ENCODE measurements around the gene OR6J1. TPM values are rescaled to one million over a fixed set of nuclear protein-coding genes. Genes with fewer than 3 reads are reported as not detected.

OR6J1 gene
- total and polyA plus RNA-seq, 4 donors, result not detected

- no peaks in the 10 kb centered on the region for H3K4me1 ChIP-seq (ENCODE audit: control insufficient read depth in 4 of 4, insufficient read depth in 4 of 4, low read length in 3 of 4)
- H3K27ac ChIP-seq (ENCODE audit: low read depth in 1 of 2, low read length in 2 of 2), result no peak overlapping the region
- no peak for DNase-seq (ENCODE audit: low spot score)
- no peak overlapping the region for H3K9ac ChIP-seq (ENCODE audit: low read depth in 1 of 2, low read length in 2 of 2)
- TF ChIP-seq YY1 (IDR thresholded peaks at IDR 0.05) (no peak), NR2F2 (IDR thresholded peaks at IDR 0.05) (no peak), HNF4A (conservative IDR thresholded peaks at IDR 0.05) (no peak), GABPA (IDR thresholded peaks at IDR 0.05 in 1 of 2, conservative IDR thresholded peaks at IDR 0.05 in 1 of 2) (no peak), MAX (IDR thresholded peaks at IDR 0.05) (no peak), EGR1 (IDR thresholded peaks at IDR 0.05; ENCODE audit: low read depth in 2 of 2) (no peak), TAF1 (conservative IDR thresholded peaks at IDR 0.05) (no peak)
- H3K4me3 ChIP-seq (ENCODE audit: low read depth in 1 of 3, low read length in 3 of 3), result no peak overlapping the region
- H3K27me3 ChIP-seq (ENCODE audit: control insufficient read depth in 4 of 4, insufficient read depth in 4 of 4, low read length in 3 of 4), result no peaks in the 10 kb centered on the region
- WGBS, result 53% methylated on average over 1 of the region's 1 CpG
- no peaks in the 10 kb centered on the region for H3K36me3 ChIP-seq (ENCODE audit: control insufficient read depth in 4 of 4, insufficient read depth in 3 of 4, low read depth in 1 of 4, low read length in 3 of 4)
- H3K9me3 ChIP-seq (ENCODE audit: control insufficient read depth in 4 of 4, low read length in 3 of 4), result no peaks in the 10 kb centered on the region
Observed at GRCh38 chr14:22658946-22659345, 14.8 kb upstream of the OR6J1 start.

DNA sequence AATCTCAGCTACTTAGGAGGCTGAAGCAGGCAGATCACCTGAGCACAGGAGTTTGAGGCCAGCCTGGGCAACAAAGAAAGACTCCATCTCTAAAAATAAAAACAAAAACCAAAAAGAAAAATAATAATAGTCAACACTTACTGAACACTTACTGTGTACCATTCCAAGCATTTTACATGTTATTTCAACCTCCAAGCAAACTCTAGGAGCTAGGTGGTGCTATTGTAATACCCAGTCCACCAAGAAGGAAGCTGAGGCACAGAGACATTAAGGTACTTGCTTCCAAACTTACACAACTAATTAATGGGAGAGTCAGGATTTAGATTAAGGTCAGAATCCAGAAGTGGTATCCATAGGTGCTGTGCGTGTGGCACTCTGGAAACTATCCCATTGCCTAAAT is 13.7 kb upstream of the OR6J1 start:
- no peak overlapping the region for H3K27ac ChIP-seq (ENCODE audit: low read depth in 1 of 2, low read length in 2 of 2)
- WGBS, result 83% methylated on average over 1 of the region's 1 CpG
- DNase-seq (ENCODE audit: low spot score), result peak; percentile 5

GRCh38 chr14:22656945-22657731 is 13.0 kb upstream of the OR6J1 start:
- TF ChIP-seq FOXA2 (IDR thresholded peaks at IDR 0.05) (no peak), REST (IDR thresholded peaks at IDR 0.05) (no peak), SP1 (IDR thresholded peaks at IDR 0.05) (no peak), FOXA1 (IDR thresholded peaks at IDR 0.05) (no peak)
- Histone ChIP-seq H3K4me3 (ENCODE audit: low read depth in 1 of 3, low read length in 3 of 3) (no peak overlapping the region), H3K27ac (ENCODE audit: low read depth in 1 of 2, low read length in 2 of 2) (no peak overlapping the region), H3K4me1 (ENCODE audit: control insufficient read depth in 4 of 4, insufficient read depth in 4 of 4, low read length in 3 of 4) (no peaks in the 10 kb centered on the region), H3K36me3 (ENCODE audit: control insufficient read depth in 4 of 4, insufficient read depth in 3 of 4, low read depth in 1 of 4, low read length in 3 of 4) (no peaks in the 10 kb centered on the region), H3K27me3 (ENCODE audit: control insufficient read depth in 4 of 4, insufficient read depth in 4 of 4, low read length in 3 of 4) (no peaks in the 10 kb centered on the region), H3K9me3 (ENCODE audit: control insufficient read depth in 4 of 4, low read length in 3 of 4) (no peaks in the 10 kb centered on the region), H3K9ac (ENCODE audit: low read depth in 1 of 2, low read length in 2 of 2) (no peak overlapping the region)
- no peak for DNase-seq (ENCODE audit: low spot score)
- 86% methylated on average over 8 of the region's 8 CpGs for WGBS

More for the DNA sequence above, 13.7 kb upstream of the OR6J1 start:
- H3K4me1 ChIP-seq (ENCODE audit: control insufficient read depth in 4 of 4, insufficient read depth in 4 of 4, low read length in 3 of 4), result no peaks in the 10 kb centered on the region
- no peak overlapping the region for H3K9ac ChIP-seq (ENCODE audit: low read depth in 1 of 2, low read length in 2 of 2)
- H3K27me3 ChIP-seq (ENCODE audit: control insufficient read depth in 4 of 4, insufficient read depth in 4 of 4, low read length in 3 of 4), result no peaks in the 10 kb centered on the region
- H3K9me3 ChIP-seq (ENCODE audit: control insufficient read depth in 4 of 4, low read length in 3 of 4), result no peaks in the 10 kb centered on the region
- no peaks in the 10 kb centered on the region for H3K36me3 ChIP-seq (ENCODE audit: control insufficient read depth in 4 of 4, insufficient read depth in 3 of 4, low read depth in 1 of 4, low read length in 3 of 4)
- TF ChIP-seq NR2F2 (IDR thresholded peaks at IDR 0.05) (no peak), HNF4G (IDR thresholded peaks at IDR 0.05) (no peak), TAF1 (conservative IDR thresholded peaks at IDR 0.05) (no peak), RAD21 (IDR thresholded peaks at IDR 0.05) (peak; percentile 69)
- no peak overlapping the region for H3K4me3 ChIP-seq (ENCODE audit: low read depth in 1 of 3, low read length in 3 of 3)
